GM20000 (cell line): Measurements from ENCODE around the gene POLL.

ENCODE experiments used
- DNase-seq: peaks from one replicate; pipeline ENCODE4 v3.0.0; 2012; ENCODE audit warnings: low spot score
- CTCF ChIP-seq: IDR thresholded peaks from 2 replicates; pipeline ENCODE4 v1.5.1; 2012; ENCODE audit warnings: mild to moderate bottlenecking, control low read depth; ENCODE audit errors: extremely low read depth, missing control alignments

The POLL gene

GRCh38 chr10:101552442-101552841 is 35.6 kb downstream of the POLL start:
- no peak for DNase-seq
- no peak for TF ChIP-seq CTCF

DNA sequence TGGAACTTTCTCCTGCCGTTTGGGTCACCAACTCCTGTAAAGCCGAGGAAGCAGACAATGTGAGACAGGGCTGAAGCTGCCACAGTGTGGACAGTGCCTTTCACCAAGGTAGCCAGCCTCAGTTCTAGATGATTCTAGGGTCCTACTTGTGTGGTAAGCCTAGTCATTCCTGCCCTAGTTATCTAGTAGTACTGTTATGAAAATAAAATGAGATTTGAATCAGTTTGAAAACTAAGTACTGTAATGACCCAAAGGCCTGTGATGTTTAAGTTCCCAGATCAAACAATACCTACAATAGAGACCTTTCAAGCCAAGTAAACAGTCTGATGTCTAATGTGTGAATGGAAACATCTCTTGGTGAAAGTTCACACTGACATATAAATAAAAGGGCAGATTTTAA is 37.1 kb downstream of the POLL start:
- no peak for TF ChIP-seq CTCF
- no peak for DNase-seq

DNA sequence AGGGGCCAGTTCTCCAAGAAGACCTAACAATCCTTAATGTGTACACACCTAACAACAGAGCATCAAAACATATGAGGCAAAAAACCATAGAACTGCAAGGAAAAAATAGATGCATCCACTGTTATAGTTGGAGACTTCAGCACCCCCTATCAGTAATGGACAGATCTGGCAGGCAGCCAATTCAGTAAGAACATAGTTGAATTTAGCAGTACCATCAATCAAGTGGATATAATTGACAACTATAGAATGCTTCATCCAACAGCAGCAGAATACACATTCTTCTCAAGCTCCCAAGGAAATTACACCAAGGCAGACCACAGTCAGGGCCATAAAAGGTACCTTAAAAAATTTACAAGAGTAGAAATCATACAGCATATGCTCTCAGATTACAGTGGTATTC is 42.2 kb downstream of the POLL start:
- no peak for TF ChIP-seq CTCF
- DNase-seq: no peak

GRCh38 chr10:101538446-101538845 is 49.6 kb downstream of the POLL start:
- DNase-seq: no peak

DNA sequence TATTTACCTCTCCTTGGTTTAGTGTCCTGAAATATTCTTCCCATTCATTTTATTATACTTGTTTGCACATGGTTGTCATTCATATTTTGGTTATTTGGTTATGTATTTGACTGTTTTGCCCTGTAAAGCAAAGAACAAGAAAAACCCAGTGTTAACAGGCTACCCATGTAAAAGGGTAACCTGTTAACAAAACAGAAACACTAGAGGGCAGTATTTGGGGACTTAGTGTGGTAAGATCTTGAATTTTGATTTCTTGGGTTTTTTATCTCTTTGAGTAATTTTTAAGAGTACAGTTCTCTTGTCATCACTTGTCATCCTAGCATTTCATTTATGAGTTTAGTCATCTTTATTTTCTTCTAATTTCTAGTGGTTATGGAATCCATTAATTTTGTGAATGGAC is 51.3 kb downstream of the POLL start:
- TF ChIP-seq CTCF: no peak
- DNase-seq: peak; percentile 45

More at GRCh38 chr10:101538446-101538845, 49.6 kb downstream of the POLL start:
- no peak for TF ChIP-seq CTCF

- no peak for TF ChIP-seq CTCF
- DNase-seq: peak; percentile 58
These were observed 52.1 kb downstream of the POLL start for GRCh38 chr10:101535949-101536348.

DNA sequence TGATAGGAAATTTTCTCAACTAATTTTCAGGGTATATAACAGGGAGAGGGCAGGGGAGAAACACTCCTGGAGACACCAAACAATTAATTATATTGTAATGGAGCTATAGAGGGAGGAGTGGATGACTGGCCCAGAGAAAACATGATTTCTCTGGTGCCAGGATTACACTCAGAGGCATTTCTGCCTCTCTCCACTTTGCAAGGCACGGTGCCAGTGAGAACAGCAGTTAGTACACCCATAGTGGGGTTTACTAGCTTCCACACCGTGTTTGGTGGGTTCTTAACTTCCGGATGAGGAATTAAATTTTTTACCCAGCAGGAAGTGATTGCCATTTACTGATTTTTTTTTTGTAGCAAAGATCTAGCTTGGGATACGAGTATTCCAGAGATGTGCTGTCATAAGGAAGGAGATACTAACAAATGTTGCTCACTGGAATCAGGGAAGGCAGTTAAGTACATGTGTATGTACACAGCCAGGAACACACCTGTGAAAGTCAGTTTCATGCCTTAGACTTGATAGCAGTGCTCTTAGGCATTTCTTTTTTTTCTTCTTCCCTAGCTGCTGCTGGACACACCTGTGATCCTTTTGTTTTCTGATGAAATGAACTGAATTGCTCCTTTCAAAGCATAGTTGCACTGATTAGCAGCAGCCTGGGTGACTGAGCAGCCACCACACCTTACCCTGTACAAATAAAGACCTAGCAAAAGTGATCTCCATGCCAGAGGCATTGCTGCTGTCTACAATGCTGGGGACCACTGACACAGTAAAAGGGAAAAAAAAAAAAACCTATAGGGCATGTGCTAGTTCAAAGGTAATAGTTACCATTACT is 58.1 kb downstream of the POLL start:
- DNase-seq: no peak

More for the DNA sequence above, 58.1 kb downstream of the POLL start:
- no peak for TF ChIP-seq CTCF
